Measurements from ENCODE around the gene HSF5.

DNA sequence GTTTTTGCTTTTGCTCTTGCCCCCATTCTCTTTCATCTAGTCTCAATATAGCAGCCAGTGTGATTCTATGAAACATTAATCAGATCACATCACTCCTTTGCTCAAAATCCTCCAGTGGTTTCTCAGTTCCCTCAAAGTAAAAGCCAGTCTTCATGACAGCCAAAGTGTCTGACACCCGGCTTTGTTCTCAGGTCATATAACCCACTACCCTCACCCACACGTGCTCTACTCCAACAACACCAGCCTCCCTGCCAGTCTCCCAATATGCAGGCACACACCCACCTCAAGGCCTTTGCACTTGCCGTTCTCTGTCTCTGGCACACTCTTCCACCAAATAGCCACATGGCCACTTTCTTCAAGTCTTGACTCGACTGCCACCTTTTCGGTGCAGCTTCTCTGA is 21.9 kb upstream of the HSF5 start:
- TF ChIP-seq, protein P1, sequence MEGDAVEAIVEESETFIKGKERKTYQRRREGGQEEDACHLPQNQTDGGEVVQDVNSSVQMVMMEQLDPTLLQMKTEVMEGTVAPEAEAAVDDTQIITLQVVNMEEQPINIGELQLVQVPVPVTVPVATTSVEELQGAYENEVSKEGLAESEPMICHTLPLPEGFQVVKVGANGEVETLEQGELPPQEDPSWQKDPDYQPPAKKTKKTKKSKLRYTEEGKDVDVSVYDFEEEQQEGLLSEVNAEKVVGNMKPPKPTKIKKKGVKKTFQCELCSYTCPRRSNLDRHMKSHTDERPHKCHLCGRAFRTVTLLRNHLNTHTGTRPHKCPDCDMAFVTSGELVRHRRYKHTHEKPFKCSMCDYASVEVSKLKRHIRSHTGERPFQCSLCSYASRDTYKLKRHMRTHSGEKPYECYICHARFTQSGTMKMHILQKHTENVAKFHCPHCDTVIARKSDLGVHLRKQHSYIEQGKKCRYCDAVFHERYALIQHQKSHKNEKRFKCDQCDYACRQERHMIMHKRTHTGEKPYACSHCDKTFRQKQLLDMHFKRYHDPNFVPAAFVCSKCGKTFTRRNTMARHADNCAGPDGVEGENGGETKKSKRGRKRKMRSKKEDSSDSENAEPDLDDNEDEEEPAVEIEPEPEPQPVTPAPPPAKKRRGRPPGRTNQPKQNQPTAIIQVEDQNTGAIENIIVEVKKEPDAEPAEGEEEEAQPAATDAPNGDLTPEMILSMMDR (IDR thresholded peaks at IDR 0.05 in 8 of 11, conservative IDR thresholded peaks at IDR 0.05 in 3 of 11), result no peak
- no peak for TF ChIP-seq POLR2A (IDR thresholded peaks at IDR 0.05)
- no peak for TF ChIP-seq POLR2AphosphoS5 (IDR thresholded peaks at IDR 0.05)

All from spleen (tissue), 7 donors.